ENCODE data around the gene SCNN1G.
"Not testable (repeated sequence)": the region's sequence is repeated elsewhere in the genome, so short reads cannot be mapped to it uniquely, and the experiment has no call there.

SCNN1G gene

GRCh38 chr16:23140107-23140506, 42.4 kb upstream of the SCNN1G start:
- Histone ChIP-seq H3K27ac (no peak overlapping the region), H3K27me3 (ENCODE audit: insufficient read depth, low read depth, severe bottlenecking) (no peaks in the 10 kb centered on the region), H3K4me3 (ENCODE audit: low read depth, low read length) (no peak overlapping the region), H3K9me3 (ENCODE audit: severe bottlenecking) (no peaks in the 10 kb centered on the region), H3K36me3 (no peaks in the 10 kb centered on the region; the same call in 1 of the 2 replicates)
- DNase-seq: no peak
- TF ChIP-seq CTCF (IDR thresholded peaks at IDR 0.05; ENCODE audit: low read depth, low read length): no peak

- no peak for TF ChIP-seq CTCF (IDR thresholded peaks at IDR 0.05; ENCODE audit: low read depth, low read length)
- Histone ChIP-seq H3K4me3 (ENCODE audit: low read depth, low read length) (no peak overlapping the region), H3K27me3 (ENCODE audit: insufficient read depth, low read depth, severe bottlenecking) (no peaks in the 10 kb centered on the region), H3K27ac (no peak overlapping the region), H3K36me3 (peaks cover 4% of the 10 kb centered on the region), H3K9me3 (ENCODE audit: severe bottlenecking) (no peaks in the 10 kb centered on the region)
- DNase-seq: no peak
Observed at GRCh38 chr16:23141033-23141432, 41.5 kb upstream of the SCNN1G start.

GRCh38 chr16:23141500-23141899, 41.0 kb upstream of the SCNN1G start:
- no peak for TF ChIP-seq CTCF (IDR thresholded peaks at IDR 0.05; ENCODE audit: low read depth, low read length)
- DNase-seq: no peak
- Histone ChIP-seq H3K27ac (no peak overlapping the region), H3K9me3 (ENCODE audit: severe bottlenecking) (no peaks in the 10 kb centered on the region), H3K4me3 (ENCODE audit: low read depth, low read length) (no peak overlapping the region), H3K27me3 (ENCODE audit: insufficient read depth, low read depth, severe bottlenecking) (no peaks in the 10 kb centered on the region), H3K36me3 (peaks cover 4% of the 10 kb centered on the region)

GRCh38 chr16:23141959-23142740, 40.4 kb upstream of the SCNN1G start:
- Histone ChIP-seq H3K9me3 (ENCODE audit: severe bottlenecking) (no peaks in the 10 kb centered on the region), H3K36me3 (peaks cover 4% of the 10 kb centered on the region), H3K4me3 (ENCODE audit: low read depth, low read length) (no peak overlapping the region), H3K27ac (no peak overlapping the region), H3K27me3 (ENCODE audit: insufficient read depth, low read depth, severe bottlenecking) (no peaks in the 10 kb centered on the region)
- no peak for TF ChIP-seq CTCF (IDR thresholded peaks at IDR 0.05; ENCODE audit: low read depth, low read length)
- no peak for DNase-seq

- Histone ChIP-seq H3K9me3 (ENCODE audit: severe bottlenecking) (no peaks in the 10 kb centered on the region), H3K27me3 (ENCODE audit: insufficient read depth, low read depth, severe bottlenecking) (no peaks in the 10 kb centered on the region), H3K27ac (no peak overlapping the region)
Observed at GRCh38 chr16:23143391-23143790, 39.2 kb upstream of the SCNN1G start.

GRCh38 chr16:23144393-23144792, 38.2 kb upstream of the SCNN1G start:
- H3K27ac ChIP-seq; DNase-seq; H3K9me3 ChIP-seq (ENCODE audit: severe bottlenecking); H3K4me3 ChIP-seq (ENCODE audit: low read depth, low read length); H3K27me3 ChIP-seq (ENCODE audit: insufficient read depth, low read depth, severe bottlenecking); H3K36me3 ChIP-seq: not testable (repeated sequence)

More at GRCh38 chr16:23143391-23143790, 39.2 kb upstream of the SCNN1G start:
- Histone ChIP-seq H3K36me3 (peaks cover 7% of the 10 kb centered on the region), H3K4me3 (ENCODE audit: low read depth, low read length) (no peak overlapping the region)
- no peak for TF ChIP-seq CTCF (IDR thresholded peaks at IDR 0.05; ENCODE audit: low read depth, low read length)
- DNase-seq: no peak
